Measurements from ENCODE around the gene MICAL3. TPM values are rescaled to one million over a fixed set of nuclear protein-coding genes. Genes with fewer than 3 reads are reported as not detected.

Gene MICAL3
- total RNA-seq, 4 donors from 2014 or later: 84.2 to 290 (median 151) TPM

GRCh38 chr22:18060646-18061620 lies 36.6 kb upstream of the MICAL3 start:
- TF ChIP-seq POLR2AphosphoS5 (IDR thresholded peaks at IDR 0.05) (no peak), POLR2A (IDR thresholded peaks at IDR 0.05) (no peak), CTCF (IDR thresholded peaks at IDR 0.05) (no peak), EP300 (IDR thresholded peaks at IDR 0.05; ENCODE audit: low read depth) (no peak)
- H3K36me3 ChIP-seq: no peaks in the 10 kb centered on the region
- no peaks in the 10 kb centered on the region for H3K9me3 ChIP-seq
- 51 to 67% methylated on average over 7 to 13 of the region's 13 CpGs for WGBS, 2 donors (ENCODE audit: low coverage in 1 of 2)
- no peaks in the 10 kb centered on the region for H3K27me3 ChIP-seq
- no peak overlapping the region for H3K4me3 ChIP-seq
- H3K4me1 ChIP-seq: peaks cover 21 to 53% (median 29%) of the 10 kb centered on the region in 4 donors
- in situ Hi-C loops (cut with MboI; ENCODE audit: low pct_ligation_motif_present in 1 of 4, low pct_unique_long_range_greater_than_20kb in 1 of 4, low sequenced_read_pairs in 3 of 4): no loop called here
- DNase-seq: peak; percentile 50
- intact Hi-C loops (cut with DNase I; ENCODE audit: low total_unique reads): no loop called here
- H3K27ac ChIP-seq: peak overlapping the region; percentile 67 to 75 (median 73)

GRCh38 chr22:18059991-18060390 lies 35.6 kb upstream of the MICAL3 start:
- H3K27me3 ChIP-seq: no peaks in the 10 kb centered on the region
- intact Hi-C loops (cut with DNase I; ENCODE audit: low total_unique reads) (no loop called here), in situ Hi-C loops (cut with MboI; ENCODE audit: low pct_ligation_motif_present in 1 of 4, low pct_unique_long_range_greater_than_20kb in 1 of 4, low sequenced_read_pairs in 3 of 4) (no loop called here)
- H3K36me3 ChIP-seq: no peaks in the 10 kb centered on the region
- peak overlapping the region; percentile 67 to 75 (median 73) for H3K27ac ChIP-seq
- WGBS, 2 donors (ENCODE audit: low coverage in 1 of 2): 41 to 79% methylated on average over 2 to 5 of the region's 5 CpGs
- peaks cover 27 to 61% (median 31%) of the 10 kb centered on the region in 4 donors for H3K4me1 ChIP-seq
- no peak for DNase-seq
- H3K4me3 ChIP-seq: no peak overlapping the region
- H3K9me3 ChIP-seq: no peaks in the 10 kb centered on the region
- TF ChIP-seq EP300 (IDR thresholded peaks at IDR 0.05; ENCODE audit: low read depth) (no peak), CTCF (IDR thresholded peaks at IDR 0.05) (no peak), POLR2AphosphoS5 (IDR thresholded peaks at IDR 0.05) (no peak), POLR2A (IDR thresholded peaks at IDR 0.05) (no peak)

GRCh38 chr22:18059473-18059872 lies 35.1 kb upstream of the MICAL3 start:
- intact Hi-C loops (cut with DNase I; ENCODE audit: low total_unique reads): no loop called here
- no peaks in the 10 kb centered on the region for H3K9me3 ChIP-seq
- peaks cover 27 to 61% (median 31%) of the 10 kb centered on the region in 4 donors for H3K4me1 ChIP-seq
- in situ Hi-C loops (cut with MboI; ENCODE audit: low pct_ligation_motif_present in 1 of 4, low pct_unique_long_range_greater_than_20kb in 1 of 4, low sequenced_read_pairs in 3 of 4): no loop called here
- H3K36me3 ChIP-seq: no peaks in the 10 kb centered on the region
- H3K4me3 ChIP-seq: no peak overlapping the region
- peak overlapping the region in 2 of 4 donors; percentile 74 to 85 for H3K27ac ChIP-seq
- TF ChIP-seq POLR2AphosphoS5 (IDR thresholded peaks at IDR 0.05) (no peak), EP300 (IDR thresholded peaks at IDR 0.05; ENCODE audit: low read depth) (no peak), CTCF (IDR thresholded peaks at IDR 0.05) (no peak), POLR2A (IDR thresholded peaks at IDR 0.05) (no peak)
- 94 to 100% methylated on average over 1 to 3 of the region's 3 CpGs for WGBS, 2 donors (ENCODE audit: low coverage in 1 of 2)
- no peaks in the 10 kb centered on the region for H3K27me3 ChIP-seq
- no peak for DNase-seq

GRCh38 chr22:18059094-18059417 lies 34.7 kb upstream of the MICAL3 start:
- H3K36me3 ChIP-seq: no peaks in the 10 kb centered on the region
- intact Hi-C loops (cut with DNase I; ENCODE audit: low total_unique reads): no loop called here
- no peak for TF ChIP-seq EP300 (IDR thresholded peaks at IDR 0.05; ENCODE audit: low read depth)
- WGBS, 2 donors (ENCODE audit: low coverage in 1 of 2): 83% methylated on average over 5 of the region's 5 CpGs; no CpG with 5 or more reads in 1 of the 2 donors
- H3K27me3 ChIP-seq: no peaks in the 10 kb centered on the region
- H3K9me3 ChIP-seq: no peaks in the 10 kb centered on the region
- DNase-seq: no peak
- in situ Hi-C loops (cut with MboI; ENCODE audit: low pct_ligation_motif_present in 1 of 4, low pct_unique_long_range_greater_than_20kb in 1 of 4, low sequenced_read_pairs in 3 of 4): no loop called here
- H3K4me1 ChIP-seq: peaks cover 27 to 61% (median 31%) of the 10 kb centered on the region in 4 donors
- H3K27ac ChIP-seq: peak overlapping the region; percentile 66 to 85 (median 83)
- H3K4me3 ChIP-seq: no peak overlapping the region
